GM18868 (cell line): ENCODE data around the gene KCNH4.
A peak's percentile ranks its signal among the peaks of the same experiment; 100 is the strongest.

Experiments
- ATAC-seq: cut with Tn5 transposase; IDR thresholded peaks from one replicate; pipeline ENCODE4 v1.9.1; 2021; ENCODE audit warnings: mild to moderate bottlenecking, moderate library complexity; ENCODE audit not compliant: unreplicated experiment

Gene KCNH4

DNA sequence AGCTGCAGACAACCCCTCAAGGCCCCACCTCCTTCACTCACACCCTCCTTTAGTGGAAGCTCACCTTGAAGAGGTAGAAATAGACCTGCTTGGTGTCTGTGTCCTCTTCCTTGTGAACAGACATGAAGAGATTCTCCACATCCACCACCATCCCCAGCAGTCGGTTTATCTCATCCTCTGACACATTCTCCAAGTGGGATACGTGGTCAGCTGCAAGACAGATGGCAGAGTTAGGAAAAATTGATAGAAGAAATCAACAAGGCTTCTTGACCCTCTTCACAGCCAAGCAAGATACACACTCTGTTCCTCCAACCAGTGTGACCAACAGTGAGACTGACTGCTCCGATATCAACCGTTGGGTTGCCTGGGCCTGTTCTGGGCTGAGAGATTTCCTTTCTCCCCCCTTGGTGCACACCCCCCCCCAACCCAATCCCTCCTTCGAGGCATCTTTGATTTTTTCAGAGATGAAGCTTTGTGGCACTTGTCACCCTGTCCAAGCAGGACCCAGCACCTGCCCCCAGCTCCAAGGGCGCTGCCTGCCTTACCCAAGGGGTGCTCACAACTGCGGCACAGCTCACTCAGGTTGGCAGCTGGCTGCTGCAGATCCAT is 60.7 kb downstream of the KCNH4 start:
- ATAC-seq, result no peak

DNA sequence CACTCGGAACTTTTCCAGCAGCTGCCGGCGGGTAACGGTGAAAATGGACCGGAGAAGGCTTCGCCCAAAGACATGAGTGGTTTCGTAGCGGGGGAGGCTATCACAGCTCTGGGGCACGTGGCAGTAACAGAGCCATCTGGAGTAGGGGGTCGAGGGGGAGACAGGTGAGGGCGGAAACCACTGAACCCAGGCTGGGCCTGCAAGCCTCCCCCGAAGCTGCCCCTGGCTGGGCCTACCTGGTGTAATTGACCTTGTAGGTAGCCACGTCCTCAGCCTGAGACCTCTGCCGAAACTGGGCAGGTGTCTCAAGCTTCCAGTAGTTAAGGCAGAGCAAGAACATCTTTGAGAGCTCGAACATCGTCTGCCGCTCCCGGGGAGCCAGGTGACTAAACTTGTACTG is 61.6 kb downstream of the KCNH4 start:
- no peak for ATAC-seq

DNA sequence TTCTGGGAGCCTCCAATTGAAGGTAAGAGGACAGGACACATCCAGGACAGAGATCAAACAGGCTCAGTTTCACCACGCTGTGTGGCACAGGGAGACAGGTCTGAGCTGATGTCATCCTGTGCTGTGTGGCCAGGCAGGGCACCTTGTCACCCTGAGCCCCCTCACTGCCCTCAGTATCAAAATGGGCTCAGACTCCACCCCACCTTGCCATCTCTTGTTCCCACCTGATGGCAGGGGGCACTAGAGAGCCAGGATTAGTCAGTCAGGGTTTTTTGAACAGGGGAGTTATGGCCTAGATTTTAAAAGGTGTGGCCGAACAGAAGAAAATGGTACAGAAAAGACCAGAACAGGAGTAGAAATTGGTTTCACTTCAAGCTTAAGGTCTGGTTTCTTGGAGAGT is 62.4 kb downstream of the KCNH4 start:
- ATAC-seq, result no peak

DNA sequence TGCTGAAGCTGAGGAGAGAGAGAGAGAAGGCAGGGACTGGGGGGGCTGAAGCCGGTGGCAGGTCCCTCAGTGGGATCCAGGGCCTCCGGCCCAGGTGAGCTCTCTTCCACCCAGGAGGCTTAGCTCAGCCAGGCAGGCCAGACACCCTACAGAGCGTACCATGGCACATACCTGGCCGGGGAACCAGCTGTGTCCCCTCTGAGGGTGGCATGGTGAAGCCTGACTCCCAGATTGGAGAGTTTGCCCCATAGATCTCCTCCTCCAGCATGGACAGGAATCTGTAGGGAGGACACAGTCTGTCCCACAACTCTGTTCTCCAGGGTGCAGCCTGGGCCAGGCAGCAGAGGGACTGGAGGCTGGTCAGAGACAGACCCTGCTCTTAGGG is 62.8 kb downstream of the KCNH4 start:
- ATAC-seq, result no peak

DNA sequence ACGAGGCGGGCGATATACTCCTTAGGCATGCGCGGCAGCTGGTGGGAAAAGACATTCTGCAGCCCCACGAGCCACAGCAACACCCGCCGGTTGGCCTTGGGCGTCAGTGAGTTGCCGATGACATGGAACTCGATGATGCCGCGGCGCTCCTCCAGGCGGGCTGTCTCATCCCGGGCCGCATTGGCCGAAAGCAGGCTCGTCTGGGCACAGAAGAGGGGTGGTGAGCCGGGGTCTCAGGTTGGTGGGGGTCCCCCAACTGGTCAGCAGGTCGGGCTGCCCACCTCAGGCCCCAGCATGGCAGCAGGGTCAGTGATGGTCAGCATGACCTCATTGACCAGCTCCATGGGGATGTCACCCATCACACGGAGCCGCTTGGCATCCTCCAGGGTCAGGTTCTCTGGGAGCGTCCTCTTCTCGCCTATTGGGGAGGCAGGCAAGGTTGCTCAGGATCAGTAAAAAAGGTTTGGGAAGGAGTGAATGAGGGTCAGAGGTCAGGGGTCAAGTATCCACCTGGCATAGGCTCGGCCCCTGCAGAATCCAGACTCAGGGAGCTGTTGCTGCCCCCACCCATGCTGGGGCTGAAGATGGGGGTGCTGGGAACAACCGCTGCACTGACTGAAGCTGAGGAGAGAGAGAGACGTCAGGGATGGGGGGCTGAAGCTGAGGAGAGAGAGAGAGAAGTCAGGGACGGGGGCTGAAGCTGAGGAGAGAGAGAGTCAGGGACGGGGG is 63.4 kb downstream of the KCNH4 start:
- no peak for ATAC-seq

DNA sequence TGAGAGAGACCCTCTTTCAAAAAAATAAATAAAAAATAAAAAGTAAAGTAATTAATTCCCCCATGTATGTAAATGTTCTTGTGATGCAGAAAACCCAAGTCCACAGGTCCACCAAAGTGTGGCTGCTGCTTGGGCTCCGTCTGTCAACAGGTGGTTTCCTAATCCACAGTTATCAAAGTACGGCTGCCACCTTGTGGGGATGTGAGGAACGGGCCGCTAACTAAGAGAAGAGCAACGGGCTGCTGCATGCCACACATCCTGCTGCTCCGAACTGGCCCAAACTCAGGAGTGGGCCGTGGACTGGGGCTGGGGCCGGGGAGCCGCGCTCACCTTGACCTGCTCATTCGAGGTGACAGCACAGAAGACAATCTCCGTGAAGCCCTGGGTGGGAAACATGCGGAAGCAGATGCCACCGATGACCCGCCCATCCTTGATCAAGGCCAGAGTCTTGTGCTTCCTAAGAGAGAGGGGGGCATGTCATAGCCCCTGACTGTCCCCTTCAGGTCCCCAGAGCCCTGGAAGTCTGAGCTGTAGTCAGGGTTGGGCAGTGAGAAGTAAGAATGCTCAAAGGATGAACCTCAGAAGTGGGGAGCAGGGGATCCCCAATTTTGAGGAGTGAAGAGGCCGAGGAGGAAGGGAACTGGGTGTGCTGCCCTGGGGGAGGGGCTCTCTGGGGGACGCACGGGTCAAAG is 64.1 kb downstream of the KCNH4 start:
- no peak for ATAC-seq

DNA sequence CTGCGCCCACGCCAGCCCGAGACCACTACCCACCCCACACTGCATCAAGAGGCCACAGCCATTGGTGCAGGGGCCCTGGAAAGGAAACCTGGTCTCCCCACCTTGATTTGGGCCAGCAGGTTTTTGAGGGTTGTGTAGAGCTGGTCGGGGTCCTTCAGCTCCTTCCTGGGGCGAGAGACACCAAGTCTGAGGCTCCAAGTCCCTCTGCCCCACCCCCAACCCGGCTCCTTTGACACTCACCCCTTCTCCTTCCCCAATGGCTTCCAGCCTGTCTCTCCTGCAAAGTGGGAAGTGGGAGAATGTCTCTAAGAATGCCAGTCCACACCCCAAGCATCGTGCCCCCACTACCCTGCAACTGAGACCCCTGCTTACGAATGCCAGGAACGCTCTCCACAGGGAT is 66.8 kb downstream of the KCNH4 start:
- no peak for ATAC-seq

DNA sequence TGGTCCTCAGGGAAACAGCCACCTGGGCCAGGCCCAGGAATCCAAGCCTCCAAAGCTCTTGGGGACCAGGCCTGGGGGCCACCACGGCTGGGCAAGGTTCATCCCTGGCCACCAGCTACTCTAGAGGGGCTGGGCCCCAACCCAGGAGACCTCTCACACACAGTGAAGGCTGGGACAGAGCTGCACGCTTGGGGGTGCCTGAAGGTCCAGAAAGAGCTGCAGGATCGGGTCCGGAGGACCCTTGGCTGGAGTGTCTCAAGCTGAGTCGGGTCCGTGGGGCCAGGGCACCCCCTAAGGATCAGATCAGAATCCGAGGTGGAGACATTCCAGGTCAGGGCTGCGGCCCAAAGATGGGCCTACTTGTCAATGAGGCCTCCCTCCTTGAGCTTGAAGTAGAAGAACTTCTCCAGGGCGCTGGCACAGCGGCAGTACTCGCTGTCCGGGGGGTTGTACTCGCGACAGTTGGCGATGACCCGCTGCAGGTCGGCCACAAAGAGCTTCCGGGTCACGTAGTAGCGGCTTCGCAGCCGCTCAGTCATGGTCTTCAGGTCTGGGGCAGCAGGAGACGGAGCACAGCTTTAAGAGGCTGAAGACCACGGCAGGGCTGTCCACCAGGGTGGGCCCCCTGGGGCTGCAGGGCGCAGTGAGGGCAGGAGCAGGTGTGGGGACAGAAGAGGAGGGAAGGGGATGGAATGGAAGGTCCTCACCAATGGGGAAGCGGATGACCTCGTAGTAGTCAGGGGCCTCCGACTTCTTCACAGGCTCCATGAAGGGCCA is 67.5 kb downstream of the KCNH4 start:
- ATAC-seq, result no peak

DNA sequence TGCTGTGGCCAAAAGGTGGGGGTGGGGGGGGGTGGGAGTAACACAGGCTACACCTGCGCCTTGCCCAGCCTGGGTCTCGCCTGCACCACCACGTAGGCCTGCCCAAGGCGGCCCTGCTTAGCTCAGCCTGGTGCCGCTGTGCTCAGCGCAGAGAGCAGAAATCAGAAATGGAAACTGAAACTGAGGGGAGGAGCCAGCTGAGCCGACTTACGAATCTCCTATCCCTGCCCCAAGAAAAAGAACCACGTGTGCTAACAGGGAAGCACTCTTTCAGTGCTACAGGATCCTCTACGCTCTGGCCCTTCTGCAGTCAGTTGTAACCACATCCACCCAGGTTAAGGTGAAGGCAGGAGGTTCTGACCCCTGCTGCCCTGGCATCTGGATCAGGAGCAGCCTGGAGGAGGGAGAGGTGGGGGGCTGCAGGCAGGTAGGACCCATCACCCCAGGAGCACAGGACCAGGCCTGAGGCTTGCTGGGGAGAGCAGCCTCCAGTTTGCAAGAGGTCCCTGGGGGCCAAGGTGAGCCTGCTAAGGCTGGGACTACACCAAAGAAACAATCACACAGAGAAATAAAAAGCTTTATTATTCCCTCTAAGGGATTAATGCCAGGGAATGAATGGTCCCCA is 68.3 kb downstream of the KCNH4 start, which contains the start of gene DHX58:
TSS of gene DHX58 (minus strand) at position 163 of the 625 bp plus-strand sequence. CDS start 822 bp downstream, outside the sequence.
- ATAC-seq, result peak; percentile 76

DNA sequence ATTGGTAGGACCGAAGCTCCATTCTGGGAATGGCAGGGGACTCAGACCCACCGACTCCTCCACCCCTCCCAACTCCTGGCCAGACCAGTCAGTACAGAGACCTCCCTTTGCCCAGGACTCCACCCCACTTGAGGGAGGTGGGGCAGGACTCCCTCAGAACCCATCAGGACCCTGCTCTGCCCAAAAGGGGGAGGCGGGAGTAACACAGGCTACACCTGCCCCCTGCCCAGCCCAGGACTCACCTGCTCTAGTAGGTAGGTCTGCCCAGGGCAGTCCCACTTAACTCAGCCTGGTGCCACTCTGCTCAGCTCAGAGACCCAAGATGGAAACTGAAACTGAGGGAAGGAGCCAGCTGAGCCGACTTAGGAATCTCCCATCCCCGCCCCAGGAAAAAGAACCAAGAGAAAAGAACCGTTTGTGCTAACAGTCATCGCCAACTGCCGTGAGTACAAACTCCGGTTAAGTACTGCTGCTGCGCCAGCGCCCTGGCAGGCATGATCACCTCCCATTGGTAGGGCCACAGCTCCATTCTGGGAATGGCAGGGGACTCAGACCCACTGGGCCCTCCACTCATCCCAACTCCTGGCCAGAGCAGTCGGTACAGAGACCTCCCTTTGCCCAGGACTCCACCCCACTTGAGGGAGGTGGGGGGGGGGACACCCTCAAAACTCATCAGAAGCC is 68.9 kb downstream of the KCNH4 start:
- peak; percentile 16 for ATAC-seq

DNA sequence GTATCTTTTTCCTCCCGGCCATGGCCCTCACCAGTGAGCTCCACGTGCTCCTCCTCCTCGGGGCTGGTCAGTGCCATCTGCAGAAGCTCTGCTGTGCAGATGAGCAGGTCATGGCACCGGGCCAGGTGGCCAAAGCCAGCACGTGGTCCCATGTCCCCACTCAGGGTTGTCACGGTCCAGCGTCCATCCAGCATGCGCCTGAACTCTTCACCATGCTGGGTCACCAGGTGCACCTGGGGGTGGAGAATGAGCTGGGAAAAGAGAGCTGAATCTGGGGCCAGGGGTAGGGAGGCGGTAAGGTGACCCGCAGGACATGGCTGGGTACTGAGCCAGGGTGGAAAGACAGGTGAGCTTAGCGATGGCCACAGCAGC is 69.7 kb downstream of the KCNH4 start:
- no peak for ATAC-seq

DNA sequence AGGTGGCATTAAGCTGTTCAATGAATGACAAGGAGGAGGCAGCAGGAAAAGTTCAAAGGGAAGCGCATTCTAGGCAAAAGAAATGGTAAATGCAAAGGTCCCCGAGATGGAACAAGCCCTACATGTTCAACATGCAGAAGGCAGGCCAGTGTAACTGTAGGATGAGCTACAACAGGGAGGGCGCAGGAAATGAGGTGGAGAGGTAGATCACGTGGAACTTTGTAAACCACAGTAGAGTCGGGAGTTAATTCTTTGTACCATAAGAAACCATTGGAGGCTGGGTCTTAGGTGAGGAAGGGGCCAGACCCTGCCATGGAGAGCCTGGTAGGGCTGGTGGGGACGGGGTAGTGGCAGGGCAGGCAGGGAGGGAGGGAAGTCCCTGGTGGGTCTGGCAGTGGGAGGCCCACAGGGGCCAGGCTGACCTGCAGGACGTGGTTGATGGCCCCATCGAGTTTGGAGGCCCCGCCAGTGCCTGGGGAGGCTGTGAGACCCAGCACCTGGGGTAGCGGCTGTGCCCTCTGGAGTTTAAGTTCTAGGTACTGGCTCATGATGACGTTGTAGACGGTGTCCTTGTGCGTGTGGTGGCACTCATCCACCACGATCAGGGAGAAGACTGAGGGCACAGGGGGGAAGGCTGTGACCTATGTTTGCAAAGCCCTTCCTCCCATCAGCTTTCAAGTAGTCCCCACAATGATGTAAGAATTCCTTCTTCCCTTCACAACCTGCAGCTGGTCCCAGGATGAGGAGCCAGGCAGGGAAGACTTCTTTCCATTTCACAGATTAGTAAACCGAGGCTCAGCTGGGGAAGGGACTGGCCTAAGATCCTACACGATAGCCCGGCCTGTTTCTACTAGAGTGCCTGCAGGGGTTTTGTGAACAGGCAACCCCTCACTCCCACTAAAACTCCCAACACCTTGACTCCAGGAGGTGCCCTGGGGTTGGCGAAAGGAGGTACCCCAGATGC is 70.4 kb downstream of the KCNH4 start:
- no peak for ATAC-seq

DNA sequence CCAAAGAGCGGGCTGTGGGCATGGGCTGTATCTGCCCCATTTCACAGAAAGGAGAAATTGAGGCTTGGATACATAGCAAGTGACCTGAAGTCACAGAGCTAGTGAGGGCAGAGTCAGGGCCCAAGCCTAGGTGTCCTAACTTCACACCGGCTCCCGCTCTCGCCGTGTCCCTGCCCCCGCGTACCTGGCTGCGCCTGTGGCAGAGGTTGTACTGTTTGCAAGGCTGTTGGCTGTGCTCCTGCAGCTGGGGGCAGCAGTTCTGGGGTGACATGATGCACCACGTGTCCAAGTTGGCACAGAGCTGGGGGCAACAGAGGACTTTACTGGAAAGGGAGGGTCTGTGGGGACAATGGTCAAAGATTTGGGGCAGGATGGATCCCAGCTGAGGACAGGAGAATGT is 71.9 kb downstream of the KCNH4 start:
- no peak for ATAC-seq

DNA sequence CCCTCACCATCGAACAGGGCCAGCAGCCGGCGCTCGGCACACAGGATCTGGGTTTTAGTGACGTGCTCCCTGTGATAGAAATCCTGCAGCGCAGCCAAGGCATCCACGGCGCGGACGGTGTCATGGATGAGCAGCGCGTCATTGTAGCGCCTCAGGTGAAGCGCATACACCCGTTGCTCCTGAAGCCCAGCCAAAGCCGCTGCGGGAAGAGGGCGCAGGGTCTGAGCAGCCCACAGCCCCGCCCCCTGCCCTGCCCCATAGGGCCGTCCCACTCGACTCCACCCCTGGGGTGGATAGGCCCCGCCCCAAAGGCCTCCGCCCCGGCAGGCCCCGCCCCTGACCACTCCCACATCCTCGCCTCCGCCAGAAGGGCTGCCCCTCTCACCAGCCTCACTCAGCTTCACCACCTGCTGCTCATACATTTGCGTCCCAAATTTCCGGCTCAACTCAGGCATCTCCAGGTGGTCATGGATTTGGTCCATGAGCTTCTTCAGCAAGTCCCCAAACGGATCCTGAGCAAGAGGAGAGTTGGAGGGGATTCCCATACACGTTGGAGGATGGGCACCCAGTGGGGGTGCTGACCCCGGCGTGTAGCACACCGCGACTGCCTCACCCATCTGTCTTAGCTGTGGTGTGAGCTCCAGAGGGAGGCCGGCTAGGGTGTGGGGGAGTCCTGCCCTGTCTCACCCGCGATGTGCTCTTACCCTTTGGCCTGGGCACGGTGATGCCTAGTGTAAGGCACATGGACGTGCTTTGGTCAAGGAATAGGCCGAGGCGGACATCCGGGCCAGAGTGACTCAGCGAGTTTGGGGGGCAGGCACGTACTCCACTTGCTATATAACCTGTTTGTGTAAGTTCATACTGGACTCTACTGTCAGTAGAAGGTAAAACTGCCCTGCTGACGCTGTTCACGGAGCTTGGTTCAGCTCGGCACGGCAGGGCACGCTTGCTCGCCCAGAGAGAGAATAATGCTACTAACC is 73.1 kb downstream of the KCNH4 start:
- ATAC-seq, result peak; percentile 35

DNA sequence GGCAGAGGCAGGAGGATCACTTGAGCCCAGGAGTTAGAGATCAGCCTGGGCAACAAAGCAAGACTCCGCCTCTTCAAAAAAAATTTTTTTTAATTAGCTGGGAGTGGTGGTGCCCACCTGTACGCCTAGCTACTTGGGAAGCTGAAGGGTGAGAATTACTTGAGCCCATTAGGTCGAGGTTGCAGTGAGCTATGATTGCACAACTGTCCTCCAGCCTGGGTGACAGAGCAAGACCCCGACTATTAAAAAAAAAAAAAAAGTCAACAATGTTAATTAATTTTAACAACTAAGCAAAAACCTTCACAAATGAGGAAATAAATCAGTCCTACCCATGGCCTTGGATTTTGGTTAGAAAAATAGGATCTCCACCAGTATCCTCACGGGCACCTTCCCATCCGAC is 73.8 kb downstream of the KCNH4 start:
- ATAC-seq, result no peak
